Measurements from ENCODE around the gene CAMKMT. TPM values are rescaled to one million over a fixed set of nuclear protein-coding genes. Genes with fewer than 3 reads are reported as not detected.

CAMKMT gene
- total RNA-seq, 6 experiments from 2014 or later, result 5.1 to 8.6 (median 7.0) TPM

GRCh38 chr2:44674473-44675284 is 312.9 kb downstream of the CAMKMT start:
- Mint-ChIP-seq H3K4me1 (ENCODE audit: low read depth) (no peaks in the 10 kb centered on the region), H3K4me3 (no peak overlapping the region), H3K36me3 (ENCODE audit: low read depth) (no peaks in the 10 kb centered on the region), H3K27ac (no peak overlapping the region), H3K9me3 (no peaks in the 10 kb centered on the region), H3K27me3 (ENCODE audit: insufficient read depth) (no peaks in the 10 kb centered on the region; the same call in 1 of the 2 replicates)
- TF ChIP-seq CTCF (IDR thresholded peaks at IDR 0.05), result no peak
- DNase-seq, result no peak

DNA sequence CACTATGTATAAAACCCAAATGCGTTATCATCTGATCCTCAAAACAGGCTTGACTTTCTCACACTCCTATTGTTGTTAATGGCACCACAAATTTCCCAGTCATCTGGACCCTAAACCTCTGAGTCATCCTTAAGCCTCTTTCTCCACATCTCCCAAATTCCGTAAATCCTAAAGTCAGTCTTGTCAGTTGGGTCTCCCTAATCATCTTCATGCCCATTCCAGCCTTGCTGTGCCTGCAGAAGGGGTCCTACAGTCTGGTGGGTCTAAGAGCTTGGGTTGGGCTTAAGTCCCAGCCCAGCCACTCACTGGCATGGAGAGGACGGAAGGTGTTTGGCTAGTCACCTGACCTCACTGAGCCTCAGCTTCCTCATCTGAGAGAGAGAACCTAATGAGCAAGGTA is 314.6 kb downstream of the CAMKMT start:
- Mint-ChIP-seq H3K4me1 (ENCODE audit: low read depth) (no peaks in the 10 kb centered on the region), H3K27me3 (ENCODE audit: insufficient read depth) (no peaks in the 10 kb centered on the region; the same call in 1 of the 2 replicates), H3K9me3 (no peaks in the 10 kb centered on the region), H3K27ac (no peak overlapping the region), H3K4me3 (no peak overlapping the region), H3K36me3 (ENCODE audit: low read depth) (no peaks in the 10 kb centered on the region)
- TF ChIP-seq CTCF (IDR thresholded peaks at IDR 0.05), result no peak
- DNase-seq, result no peak

DNA sequence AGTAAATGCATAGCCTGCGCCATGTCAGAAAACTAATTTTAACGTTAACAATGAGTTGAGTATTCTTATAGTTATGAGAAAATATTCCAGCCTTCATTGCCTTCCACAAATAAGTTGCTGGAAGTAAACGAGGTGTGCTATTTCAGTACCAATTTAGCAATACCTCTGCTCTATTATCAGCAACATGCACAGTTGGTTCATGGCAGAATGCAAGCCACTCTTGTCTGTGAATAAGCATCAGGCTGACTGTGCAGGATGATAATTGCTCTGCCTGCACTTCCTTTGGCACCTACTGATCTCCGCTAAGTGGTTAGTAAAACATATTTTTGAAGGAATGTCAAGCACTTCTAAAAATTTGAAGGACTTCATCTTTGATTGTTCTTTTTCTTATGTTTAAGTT is 317.8 kb downstream of the CAMKMT start:
- DNase-seq, result no peak
- H3K4me3 Mint-ChIP-seq, result no peak overlapping the region
- no peaks in the 10 kb centered on the region for H3K4me1 Mint-ChIP-seq (ENCODE audit: low read depth)
- no peaks in the 10 kb centered on the region for H3K36me3 Mint-ChIP-seq (ENCODE audit: low read depth)
- TF ChIP-seq CTCF (IDR thresholded peaks at IDR 0.05), result no peak
- no peaks in the 10 kb centered on the region; the same call in 1 of the 2 replicates for H3K27me3 Mint-ChIP-seq (ENCODE audit: insufficient read depth)
- no peaks in the 10 kb centered on the region for H3K9me3 Mint-ChIP-seq
- no peak overlapping the region for H3K27ac Mint-ChIP-seq

GRCh38 chr2:44679990-44680389 is 318.2 kb downstream of the CAMKMT start:
- no peak for DNase-seq
- Mint-ChIP-seq H3K4me3 (no peak overlapping the region), H3K27ac (no peak overlapping the region), H3K4me1 (ENCODE audit: low read depth) (no peaks in the 10 kb centered on the region), H3K27me3 (ENCODE audit: insufficient read depth) (no peaks in the 10 kb centered on the region; the same call in 1 of the 2 replicates), H3K36me3 (ENCODE audit: low read depth) (no peaks in the 10 kb centered on the region), H3K9me3 (no peaks in the 10 kb centered on the region)
- TF ChIP-seq CTCF (IDR thresholded peaks at IDR 0.05), result no peak

- no peak for DNase-seq
- Mint-ChIP-seq H3K27ac (no peak overlapping the region), H3K9me3 (no peaks in the 10 kb centered on the region), H3K36me3 (ENCODE audit: low read depth) (no peaks in the 10 kb centered on the region), H3K27me3 (ENCODE audit: insufficient read depth) (no peaks in the 10 kb centered on the region; the same call in 1 of the 2 replicates), H3K4me3 (no peak overlapping the region), H3K4me1 (ENCODE audit: low read depth) (no peaks in the 10 kb centered on the region)
- TF ChIP-seq CTCF (IDR thresholded peaks at IDR 0.05), result no peak
Observed at GRCh38 chr2:44680424-44680971, 318.8 kb downstream of the CAMKMT start.
